AG20443 (cell line): ENCODE measurements around the gene IFNA21.
"Not testable (repeated sequence)": the region's sequence is repeated elsewhere in the genome, so short reads cannot be mapped to it uniquely, and the experiment has no call there.

Experiments
- DNase-seq: peaks from one replicate; pipeline ENCODE4 v3.0.0; 2012; ENCODE audit warnings: low spot score, mixed read lengths

IFNA21 gene

DNA sequence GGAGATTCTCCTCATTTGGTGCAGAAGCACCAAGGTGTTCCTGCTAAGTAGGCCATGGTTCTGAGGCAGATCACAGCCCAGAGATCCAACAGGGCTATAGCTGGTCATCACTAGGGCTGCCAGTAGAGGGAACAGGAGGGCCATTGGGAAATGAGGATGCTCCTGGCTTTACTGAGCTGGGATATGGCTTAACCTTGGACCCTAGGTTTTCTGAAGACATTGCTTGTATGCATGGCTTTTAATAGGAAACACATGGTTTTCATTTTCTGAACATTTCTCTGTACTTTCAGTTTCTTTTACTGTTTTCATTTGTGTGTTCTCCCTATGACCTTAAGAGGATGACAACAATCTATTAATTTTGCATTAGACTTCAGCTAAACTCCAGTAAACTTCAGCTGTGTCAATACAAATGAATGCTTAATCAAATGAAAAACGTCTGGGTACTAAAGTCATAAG, 25.0 kb downstream of the IFNA21 start, which contains the start of gene IFNW1:
IFNW1 (minus strand) TSS at position 406 of the 456 bp plus-strand sequence; CDS start at position 144, 262 bp downstream.
- peak; percentile 17 for DNase-seq

DNA sequence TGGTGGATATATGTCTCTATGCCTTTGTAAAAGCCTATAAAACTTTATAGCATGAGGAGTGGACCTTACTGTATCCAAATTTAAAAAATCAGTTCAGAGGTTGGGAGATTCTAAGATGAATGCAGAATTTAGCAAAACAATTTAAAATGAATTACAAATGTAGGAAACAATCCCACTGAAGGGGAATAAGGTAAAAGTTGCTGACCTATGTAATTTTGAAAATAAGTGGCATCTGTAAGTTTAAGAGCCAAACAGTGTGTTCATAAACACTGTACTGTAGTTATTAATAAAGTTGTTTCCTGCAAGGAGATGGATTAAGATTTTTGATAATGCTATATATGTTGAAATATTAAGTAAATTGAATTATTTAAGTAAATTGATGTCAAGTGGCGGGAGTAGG, 29.4 kb downstream of the IFNA21 start:
- no peak for DNase-seq

DNA sequence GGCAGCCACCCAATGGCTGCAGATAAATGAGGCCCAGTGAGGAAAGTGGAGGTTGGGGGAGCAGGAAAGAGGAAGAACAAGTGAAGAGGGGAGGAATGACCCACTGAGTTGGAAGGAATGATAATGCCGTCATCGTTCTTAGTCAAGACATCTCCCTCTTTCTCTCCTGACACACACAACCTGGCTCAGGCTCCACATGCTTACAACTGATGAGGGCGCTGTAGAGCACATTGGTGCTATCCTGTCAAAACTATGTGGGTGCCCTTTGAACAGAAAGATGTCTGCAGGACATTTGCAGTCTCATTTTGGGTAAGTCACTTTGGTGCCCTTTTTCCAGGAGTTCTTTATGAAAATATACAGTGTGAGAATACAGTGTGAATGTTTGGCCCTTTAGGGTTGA, 30.7 kb downstream of the IFNA21 start:
- DNase-seq = no peak

- DNase-seq = not testable (repeated sequence)
Observed at GRCh38 chr9:21128186-21128585, 38.3 kb downstream of the IFNA21 start.

DNA sequence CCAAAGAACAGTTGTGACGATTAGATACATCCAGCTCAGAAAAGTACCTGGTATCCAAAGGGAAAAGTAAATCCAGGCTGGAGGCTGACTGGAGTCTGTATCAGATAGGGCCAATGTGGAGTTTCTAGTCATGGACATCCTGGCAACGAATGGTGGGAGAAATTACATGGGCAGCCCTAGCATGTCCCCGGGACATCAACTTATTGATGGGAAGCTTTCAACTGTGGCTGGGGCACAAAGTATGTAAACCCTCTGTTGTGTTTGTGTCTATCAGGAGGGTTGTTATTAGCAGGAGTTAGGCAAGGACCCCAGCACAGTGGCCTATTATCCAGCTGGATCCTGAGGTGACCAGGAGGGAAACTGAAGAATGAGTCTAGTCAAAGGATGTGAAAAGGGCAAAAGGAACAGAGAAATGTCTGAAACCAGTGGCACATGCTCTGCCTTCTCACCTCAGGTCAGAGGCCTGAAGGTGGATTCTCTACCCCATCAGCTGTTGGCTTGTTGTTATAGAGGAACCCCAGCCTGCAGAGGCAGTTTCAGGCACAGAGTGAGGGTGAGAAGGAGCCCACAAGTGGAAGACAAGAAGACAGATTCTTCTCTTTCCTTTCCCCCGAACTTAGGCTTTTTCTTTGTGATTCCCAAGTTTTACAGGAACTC, 44.7 kb downstream of the IFNA21 start:
- no peak for DNase-seq

DNA sequence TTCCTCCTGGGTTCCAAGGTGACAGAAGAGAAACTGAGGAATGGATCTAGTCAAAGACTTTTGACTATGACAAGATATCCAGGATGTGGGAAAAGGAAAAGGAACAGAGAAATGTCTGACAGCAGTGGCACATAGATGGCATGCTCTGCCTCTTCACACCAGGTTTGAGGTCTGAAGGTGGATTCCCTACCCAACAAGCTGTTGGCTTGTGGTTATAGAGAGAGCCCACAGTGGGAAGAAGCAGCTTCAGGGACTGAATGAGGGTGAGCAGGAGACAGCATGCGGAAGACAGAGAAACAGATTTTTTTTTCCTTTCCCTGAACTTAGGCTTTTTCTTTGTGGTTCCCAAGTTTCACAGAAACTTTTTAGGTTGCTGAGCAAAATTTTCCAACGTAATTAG, 45.4 kb downstream of the IFNA21 start:
- DNase-seq = no peak

- no peak for DNase-seq
Observed at GRCh38 chr9:21119093-21119770, 47.2 kb downstream of the IFNA21 start.
